Breast epithelium (tissue), 3 donors: Measurements from ENCODE around the gene CDC42EP4.

Source experiments
- POLR2AphosphoS5 ChIP-seq, 3 donors: sonication (generic); formaldehyde crosslinking; IDR thresholded peaks; one replicate each; pipeline ENCODE4 v1.6.1; 2017; ENCODE audit warnings: antibody characterized with exemption in 3 of 3
- TF ChIP-seq, protein P1 (sequence below), 3 donors: fragments of 450-650 bp; IDR thresholded peaks; one replicate each; pipeline ENCODE4 v1.5.1; 2016 to 2017; ENCODE audit warnings: antibody characterized with exemption in 3 of 3, mild to moderate bottlenecking in 3 of 3, moderate library complexity in 3 of 3

DNA sequence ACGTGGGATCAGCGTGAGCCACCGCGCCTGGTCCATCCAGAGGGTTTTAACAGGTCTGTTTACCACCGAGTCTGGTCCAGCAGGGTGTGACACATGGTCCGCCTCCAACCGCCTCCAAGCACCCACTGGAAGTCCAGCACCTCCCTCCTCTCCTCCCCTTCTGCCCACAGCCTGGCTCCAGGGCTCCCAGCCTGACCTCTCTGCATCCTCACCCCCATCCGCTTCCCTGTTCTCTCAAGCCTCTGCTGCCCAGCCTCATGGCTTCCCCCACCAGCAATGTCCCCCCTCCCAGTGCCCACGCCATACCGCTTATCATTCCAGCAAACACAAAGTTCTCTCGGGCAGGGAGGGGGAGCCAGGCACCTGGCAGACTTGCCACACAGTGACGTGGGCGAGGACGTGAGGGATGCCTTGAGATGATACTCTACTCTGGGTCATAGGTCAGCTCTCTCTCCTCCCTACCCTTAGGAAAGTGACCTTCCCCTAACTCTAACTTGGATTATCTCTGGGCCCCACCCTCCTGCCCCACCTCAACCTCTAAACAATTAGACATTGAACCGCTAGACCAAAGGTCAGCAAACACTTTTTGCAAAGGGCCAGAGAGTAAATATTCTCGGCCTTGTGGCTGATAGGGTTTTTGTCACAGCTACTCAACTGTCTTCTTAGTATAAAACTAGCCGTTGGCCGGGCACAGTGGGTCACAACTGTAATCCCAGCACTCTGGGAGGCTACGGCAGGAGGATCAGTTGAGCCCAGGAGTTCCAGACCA, 23.1 kb downstream of the CDC42EP4 start:
- TF ChIP-seq, protein P1, sequence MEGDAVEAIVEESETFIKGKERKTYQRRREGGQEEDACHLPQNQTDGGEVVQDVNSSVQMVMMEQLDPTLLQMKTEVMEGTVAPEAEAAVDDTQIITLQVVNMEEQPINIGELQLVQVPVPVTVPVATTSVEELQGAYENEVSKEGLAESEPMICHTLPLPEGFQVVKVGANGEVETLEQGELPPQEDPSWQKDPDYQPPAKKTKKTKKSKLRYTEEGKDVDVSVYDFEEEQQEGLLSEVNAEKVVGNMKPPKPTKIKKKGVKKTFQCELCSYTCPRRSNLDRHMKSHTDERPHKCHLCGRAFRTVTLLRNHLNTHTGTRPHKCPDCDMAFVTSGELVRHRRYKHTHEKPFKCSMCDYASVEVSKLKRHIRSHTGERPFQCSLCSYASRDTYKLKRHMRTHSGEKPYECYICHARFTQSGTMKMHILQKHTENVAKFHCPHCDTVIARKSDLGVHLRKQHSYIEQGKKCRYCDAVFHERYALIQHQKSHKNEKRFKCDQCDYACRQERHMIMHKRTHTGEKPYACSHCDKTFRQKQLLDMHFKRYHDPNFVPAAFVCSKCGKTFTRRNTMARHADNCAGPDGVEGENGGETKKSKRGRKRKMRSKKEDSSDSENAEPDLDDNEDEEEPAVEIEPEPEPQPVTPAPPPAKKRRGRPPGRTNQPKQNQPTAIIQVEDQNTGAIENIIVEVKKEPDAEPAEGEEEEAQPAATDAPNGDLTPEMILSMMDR (IDR thresholded peaks at IDR 0.05), result no peak
- TF ChIP-seq POLR2AphosphoS5 (IDR thresholded peaks at IDR 0.05), result peak in 2 of 3 donors; percentile 28 to 32
